Measurements from ENCODE around the gene EMP3. TPM values are rescaled to one million over a fixed set of nuclear protein-coding genes. Genes with fewer than 3 reads are reported as not detected.

The EMP3 gene
- total and polyA plus RNA-seq, 2 experiments from 2014 or later, result 6.0 to 25.1 TPM

GRCh38 chr19:48354332-48354992 is 29.1 kb downstream of the EMP3 start (continued):
- no peak for TF ChIP-seq CTCF (conservative IDR thresholded peaks at IDR 0.05; ENCODE audit: low read depth in 2 of 2)
- TF ChIP-seq POLR2AphosphoS5 (IDR thresholded peaks at IDR 0.05; ENCODE audit: low read depth), result no peak
- no peak for TF ChIP-seq ZNF462 (CRISPR knock-in tag; IDR thresholded peaks at IDR 0.05)

GRCh38 chr19:48355365-48355954 is 30.1 kb downstream of the EMP3 start:
- no peak overlapping the region for H3K4me3 Mint-ChIP-seq
- H3K27me3 Mint-ChIP-seq (ENCODE audit: insufficient read depth, low read depth, poor library complexity), result peaks cover 7% of the 10 kb centered on the region
- no peak overlapping the region for H3K4me3 ChIP-seq
- no peaks in the 10 kb centered on the region for H3K27me3 ChIP-seq (ENCODE audit: insufficient read depth)
- 0 out of 3 replicates have a peak, but pooled peaks cover 3% of the 10 kb centered on the region for H3K9me3 Mint-ChIP-seq
- H3F3A ChIP-seq (replicated peaks; ENCODE audit: low read depth), result 0 out of 2 replicates have a peak, but pooled peaks cover 2% of the 10 kb centered on the region
- no peak overlapping the region for H2AFZ ChIP-seq
- no peaks in the 10 kb centered on the region for H3K79me2 ChIP-seq (replicated peaks; ENCODE audit: insufficient read depth)
- peak overlapping the region; percentile 75 for H3K27ac Mint-ChIP-seq
- H4K20me1 ChIP-seq (replicated peaks; ENCODE audit: insufficient read depth), result peaks cover 4% of the 10 kb centered on the region; the same call in 1 of the 2 replicates
- DNase-seq (ENCODE audit: low spot score), result peak; percentile 32
- no peaks in the 10 kb centered on the region for H3K9me2 ChIP-seq (ENCODE audit: insufficient read depth)
- H3K36me3 Mint-ChIP-seq (ENCODE audit: low read depth), result peaks cover 6% of the 10 kb centered on the region; the same call in 1 of the 3 replicates
- H3K27ac ChIP-seq (ENCODE audit: low read depth), result no peak overlapping the region
- H3K36me3 ChIP-seq (ENCODE audit: insufficient read depth), result no peaks in the 10 kb centered on the region
- ATAC-seq, result no peak
- peaks cover 4% of the 10 kb centered on the region for H3K4me1 Mint-ChIP-seq
- no peak overlapping the region for H3K4me2 ChIP-seq
- no peaks in the 10 kb centered on the region for H3K4me1 ChIP-seq (ENCODE audit: insufficient read depth)
- TF ChIP-seq ZNF331 (CRISPR knock-in tag; IDR thresholded peaks at IDR 0.05; ENCODE audit: low read depth) (no peak), CTCF (conservative IDR thresholded peaks at IDR 0.05; ENCODE audit: low read depth in 2 of 2) (no peak), EZH2phosphoT487 (IDR thresholded peaks at IDR 0.05; ENCODE audit: unreplicated experiment) (no peak), STAT1 (IDR thresholded peaks at IDR 0.05; ENCODE audit: unreplicated experiment) (no peak), POLR2AphosphoS5 (IDR thresholded peaks at IDR 0.05; ENCODE audit: low read depth) (no peak), NANOG (IDR thresholded peaks at IDR 0.05; ENCODE audit: borderline replicate concordance) (no peak), REST (IDR thresholded peaks at IDR 0.05; ENCODE audit: unreplicated experiment) (no peak)

All from GM23338 (cell line).